ENCODE measurements around the gene TEAD2.
"Not testable (repeated sequence)": the region's sequence is repeated elsewhere in the genome, so short reads cannot be mapped to it uniquely, and the experiment has no call there.

DNA sequence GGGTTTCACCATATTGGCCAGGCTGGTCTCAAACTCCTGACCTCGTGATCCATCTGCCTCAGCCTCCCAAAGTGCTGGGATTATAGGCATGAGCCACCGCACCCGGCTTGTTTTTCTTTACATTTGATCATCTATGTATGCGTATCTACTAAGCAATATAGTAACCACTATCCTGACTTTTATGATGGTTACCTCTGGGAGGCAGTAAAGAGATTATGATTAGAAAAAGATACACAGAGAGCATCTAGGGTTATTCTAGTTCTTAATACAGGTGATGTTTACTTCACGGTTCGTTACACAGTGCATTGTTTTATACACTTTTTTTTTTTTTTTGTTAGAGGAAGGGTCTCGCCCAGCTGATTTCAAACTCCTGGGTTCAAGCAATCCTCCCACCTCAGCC lies 55.5 kb downstream of the TEAD2 start:
- TF ChIP-seq, protein P1, sequence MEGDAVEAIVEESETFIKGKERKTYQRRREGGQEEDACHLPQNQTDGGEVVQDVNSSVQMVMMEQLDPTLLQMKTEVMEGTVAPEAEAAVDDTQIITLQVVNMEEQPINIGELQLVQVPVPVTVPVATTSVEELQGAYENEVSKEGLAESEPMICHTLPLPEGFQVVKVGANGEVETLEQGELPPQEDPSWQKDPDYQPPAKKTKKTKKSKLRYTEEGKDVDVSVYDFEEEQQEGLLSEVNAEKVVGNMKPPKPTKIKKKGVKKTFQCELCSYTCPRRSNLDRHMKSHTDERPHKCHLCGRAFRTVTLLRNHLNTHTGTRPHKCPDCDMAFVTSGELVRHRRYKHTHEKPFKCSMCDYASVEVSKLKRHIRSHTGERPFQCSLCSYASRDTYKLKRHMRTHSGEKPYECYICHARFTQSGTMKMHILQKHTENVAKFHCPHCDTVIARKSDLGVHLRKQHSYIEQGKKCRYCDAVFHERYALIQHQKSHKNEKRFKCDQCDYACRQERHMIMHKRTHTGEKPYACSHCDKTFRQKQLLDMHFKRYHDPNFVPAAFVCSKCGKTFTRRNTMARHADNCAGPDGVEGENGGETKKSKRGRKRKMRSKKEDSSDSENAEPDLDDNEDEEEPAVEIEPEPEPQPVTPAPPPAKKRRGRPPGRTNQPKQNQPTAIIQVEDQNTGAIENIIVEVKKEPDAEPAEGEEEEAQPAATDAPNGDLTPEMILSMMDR (IDR thresholded peaks at IDR 0.05; ENCODE audit: insufficient read depth, low read depth, low read length) = not testable (repeated sequence)
- TF ChIP-seq EZH2 (IDR thresholded peaks at IDR 0.05; ENCODE audit: insufficient read depth, low read length) = not testable (repeated sequence)
